GM18907 (cell line): ENCODE data around the gene CCDC187.

Experiments
- ATAC-seq: cut with Tn5 transposase; IDR thresholded peaks from one replicate; pipeline ENCODE4 v1.9.1; 2021; ENCODE audit warnings: mild to moderate bottlenecking, moderate library complexity; ENCODE audit not compliant: unreplicated experiment

Gene CCDC187

DNA sequence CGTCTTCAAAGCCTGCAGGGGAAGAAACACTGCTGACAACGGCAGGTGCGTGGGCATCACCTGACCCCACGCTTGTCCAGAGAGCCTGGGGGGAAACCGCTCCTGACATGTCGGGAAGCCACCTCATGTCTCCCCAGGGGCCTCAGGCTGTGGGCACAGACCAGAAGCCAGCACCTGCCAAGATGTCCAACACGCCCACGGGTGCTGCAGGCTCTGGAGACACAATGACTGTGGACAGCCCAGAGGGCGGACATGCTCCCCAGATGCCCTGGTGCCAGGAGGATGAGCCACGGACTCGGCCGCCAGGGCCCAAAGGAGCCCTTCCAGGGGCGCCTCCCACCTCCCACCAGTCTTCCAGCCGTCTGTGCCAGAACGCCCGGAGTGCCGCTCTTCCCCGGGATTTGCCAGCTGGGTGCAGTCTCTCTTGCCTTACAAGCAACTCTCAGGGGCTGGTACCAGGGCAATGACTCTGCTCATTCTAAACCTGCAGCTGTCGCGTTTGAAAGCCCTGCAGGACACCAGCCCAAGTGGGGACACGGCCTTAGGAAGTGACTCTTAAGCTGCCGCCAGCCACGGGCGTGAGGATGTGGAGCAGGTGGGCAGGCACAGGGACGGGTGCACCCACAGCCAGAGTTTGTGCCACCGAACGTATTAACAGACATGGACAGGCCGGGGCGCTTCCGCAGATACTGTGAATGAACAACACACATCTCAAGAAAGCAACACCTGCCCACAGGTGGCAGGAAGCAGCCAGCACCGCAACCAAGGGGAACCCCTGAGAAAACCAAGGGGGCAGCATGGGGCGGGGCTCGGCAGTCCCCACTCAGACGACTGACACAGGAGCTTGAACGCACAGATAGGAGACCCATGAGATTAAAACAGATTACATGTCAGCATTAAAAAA lies 92.2 kb downstream of the CCDC187 start:
- no peak for ATAC-seq

DNA sequence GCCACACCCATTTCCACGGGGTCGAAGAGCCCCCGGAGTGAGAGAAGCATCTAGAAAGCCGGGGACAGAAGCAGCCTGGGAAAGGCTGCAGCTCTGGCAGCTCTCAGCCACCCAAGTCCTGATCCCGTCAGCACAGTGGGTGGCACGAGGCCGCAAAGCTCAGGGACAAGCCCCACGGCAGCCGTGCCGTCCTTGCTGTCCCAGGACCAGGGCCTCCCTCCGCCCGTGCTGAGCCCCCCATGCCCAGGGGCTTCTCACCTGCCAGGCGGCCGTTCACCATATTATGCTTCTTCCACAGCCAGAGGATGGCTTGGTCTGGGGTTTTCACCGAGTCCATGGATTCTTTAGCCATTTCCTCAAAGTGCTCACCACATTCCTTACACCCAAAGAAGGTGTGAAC lies 92.9 kb downstream of the CCDC187 start:
- no peak for ATAC-seq

GRCh38 chr9:136210276-136210675 lies 93.6 kb downstream of the CCDC187 start:
- ATAC-seq = no peak

- no peak for ATAC-seq
Observed at GRCh38 chr9:136209786-136210185, 94.1 kb downstream of the CCDC187 start.

DNA sequence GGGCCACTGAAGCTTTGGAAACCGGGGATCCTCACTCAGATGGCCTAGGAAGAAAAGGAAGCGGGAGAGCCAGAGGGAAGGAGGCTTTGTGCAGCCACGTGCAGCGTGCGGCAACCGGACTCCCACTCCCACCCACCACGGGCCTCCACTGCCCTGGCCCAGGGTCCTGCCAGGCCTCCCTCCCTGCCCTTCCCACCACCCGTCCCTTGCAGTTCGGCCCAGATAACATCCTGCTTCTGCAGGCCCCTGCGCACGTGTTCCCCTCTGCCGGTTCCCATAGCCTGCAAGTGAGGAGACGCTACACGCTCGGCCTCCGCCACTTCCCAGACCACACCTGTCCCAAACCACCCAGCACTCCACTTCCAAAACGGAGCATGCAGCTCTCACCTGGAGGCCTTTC lies 94.7 kb downstream of the CCDC187 start:
- no peak for ATAC-seq

DNA sequence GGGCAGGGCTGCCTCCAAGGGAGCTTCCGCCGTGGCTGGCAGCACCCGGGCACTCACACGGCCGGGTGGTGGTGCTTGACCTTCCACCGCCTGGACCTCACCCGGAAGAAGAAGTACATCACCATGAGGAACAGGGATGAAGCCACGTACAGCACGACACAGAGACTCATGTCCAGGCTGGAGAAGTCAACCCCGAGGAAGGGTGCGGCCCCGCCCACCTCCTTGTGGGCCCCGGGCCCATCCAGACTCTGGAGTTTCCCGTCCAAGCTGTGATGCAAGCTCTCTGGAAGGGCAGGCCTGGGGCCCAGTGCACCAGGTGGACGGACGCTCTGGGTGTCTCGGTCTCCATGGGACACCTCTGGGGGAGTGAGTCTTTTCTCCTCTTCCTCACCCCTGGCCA lies 95.2 kb downstream of the CCDC187 start:
- ATAC-seq = no peak

- no peak for ATAC-seq
Observed at GRCh38 chr9:136207616-136208015, 96.3 kb downstream of the CCDC187 start.

- no peak for ATAC-seq
Observed at GRCh38 chr9:136206602-136207275, 97.2 kb downstream of the CCDC187 start.

GRCh38 chr9:136205707-136205992 lies 98.2 kb downstream of the CCDC187 start:
- no peak for ATAC-seq

DNA sequence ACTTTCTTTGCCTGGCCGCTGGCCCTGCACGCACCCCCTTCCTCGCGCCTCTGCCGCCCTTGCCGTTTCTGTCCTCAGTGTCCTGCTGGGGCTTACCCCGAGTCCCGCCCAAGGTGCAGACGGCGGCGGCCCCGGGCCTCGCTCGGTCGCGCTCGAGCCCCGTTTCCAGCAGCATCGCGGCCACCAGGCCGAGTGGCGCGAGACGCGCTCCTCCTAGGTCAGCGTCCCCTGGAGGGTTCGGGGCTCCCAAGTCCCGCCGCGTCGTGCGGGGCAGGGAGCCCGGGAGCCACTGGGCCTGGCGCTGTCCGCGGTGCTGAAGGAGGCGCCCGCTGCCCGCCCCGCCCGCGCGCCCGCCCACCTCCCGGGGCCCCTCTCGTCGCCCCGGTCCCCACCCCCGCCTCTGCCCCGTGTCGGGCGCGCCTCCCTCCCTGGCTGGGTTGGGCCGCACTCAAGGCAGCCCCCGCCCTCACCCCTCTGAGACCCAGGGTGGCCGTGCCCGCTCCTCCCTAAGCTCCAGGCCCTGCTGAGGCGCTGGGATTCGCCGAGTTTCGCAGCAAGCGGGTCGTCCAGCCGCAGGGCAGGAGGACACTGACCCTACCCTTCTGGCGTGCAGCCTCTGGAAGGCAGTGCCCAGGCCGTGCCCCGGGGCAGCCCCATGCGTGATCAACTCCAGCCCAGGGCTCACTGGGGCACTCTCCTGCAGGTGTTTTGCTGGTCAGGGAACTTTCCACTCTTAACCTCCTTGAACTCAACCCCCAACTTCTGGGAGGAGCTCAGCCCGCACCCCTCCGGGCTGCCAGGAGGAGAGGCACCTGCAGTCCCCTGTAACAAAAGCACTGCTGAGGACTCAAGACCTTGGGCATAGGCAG lies 98.8 kb downstream of the CCDC187 start, which contains the start of gene LHX3:
Gene LHX3, minus strand, starts transcription at position 291 of the 869 bp plus-strand sequence. Its CDS starts 116 bp downstream, at position 175.
- no peak for ATAC-seq

DNA sequence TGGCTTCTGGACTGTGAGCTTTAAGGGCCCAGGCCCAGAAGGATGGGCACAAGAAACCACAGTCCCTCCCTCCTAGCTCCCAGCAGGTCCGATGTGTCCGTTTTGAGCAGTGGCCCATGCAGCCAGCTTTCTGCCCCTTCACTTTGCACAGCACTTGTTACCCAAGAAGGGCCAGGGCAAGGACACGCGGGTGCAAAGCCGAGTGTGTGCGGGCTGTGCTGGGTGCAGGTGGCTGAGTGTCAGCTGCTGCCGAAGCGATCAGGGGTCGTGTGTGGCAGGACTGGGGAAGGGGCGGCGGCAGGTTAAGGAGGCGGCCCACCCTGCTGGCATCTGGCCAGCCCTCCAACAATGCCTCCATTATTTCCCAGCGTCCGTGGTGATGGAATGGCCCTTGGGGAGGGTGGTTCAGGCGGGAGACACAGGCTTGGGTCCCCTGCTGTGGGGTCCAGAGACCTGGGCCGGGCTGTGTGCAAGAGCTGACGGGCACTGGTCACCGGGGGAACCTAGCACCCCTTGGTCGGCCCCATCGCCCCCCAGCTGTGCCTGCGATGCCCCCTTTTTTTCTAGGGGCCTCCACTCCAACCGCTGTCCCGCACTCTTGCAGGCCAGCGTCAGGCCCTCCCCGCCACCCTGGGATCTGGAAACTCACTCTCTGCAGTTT lies 99.6 kb downstream of the CCDC187 start:
- ATAC-seq = no peak

DNA sequence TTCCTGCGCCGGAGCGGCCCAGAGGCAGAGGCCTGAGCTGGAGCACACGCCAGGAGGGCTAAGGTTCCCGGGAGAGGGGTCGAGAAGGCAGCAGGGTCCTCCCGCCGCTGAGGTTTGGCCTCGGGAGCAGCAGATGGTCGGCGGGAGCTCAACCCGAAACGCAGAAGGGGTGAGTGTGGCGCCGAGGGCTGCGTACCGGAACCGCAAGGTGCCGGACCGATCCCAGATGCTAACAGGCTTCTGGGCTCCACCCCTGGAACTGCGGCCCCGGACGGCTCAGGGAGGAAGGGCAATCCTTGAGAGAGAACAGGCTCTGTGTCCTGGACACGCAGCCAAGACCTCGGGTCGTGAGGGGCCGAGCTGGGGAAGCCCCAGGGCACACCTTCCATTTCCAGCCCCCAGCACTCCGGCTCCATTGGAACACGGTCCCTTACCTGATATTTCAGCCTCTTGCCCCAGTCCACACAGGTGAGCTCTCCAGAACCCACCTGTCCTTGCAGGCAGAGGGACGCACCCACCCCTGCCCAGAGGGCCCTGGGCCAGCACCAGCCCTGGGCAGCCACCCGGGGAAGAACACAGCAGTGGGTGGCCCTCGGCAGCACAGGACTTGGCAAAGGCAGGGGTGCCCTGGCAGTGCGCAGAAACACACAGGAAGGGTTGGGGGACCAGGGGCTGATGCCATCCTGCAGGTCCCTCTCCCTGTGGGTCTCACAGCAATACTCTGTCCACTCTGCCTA lies 100.3 kb downstream of the CCDC187 start:
- ATAC-seq = no peak

- ATAC-seq = no peak
Observed at GRCh38 chr9:136202454-136203407, 101.2 kb downstream of the CCDC187 start.

- ATAC-seq = no peak
Observed at GRCh38 chr9:136201609-136202453, 102.1 kb downstream of the CCDC187 start.

- no peak for ATAC-seq
Observed at GRCh38 chr9:136201174-136201573, 102.7 kb downstream of the CCDC187 start.

DNA sequence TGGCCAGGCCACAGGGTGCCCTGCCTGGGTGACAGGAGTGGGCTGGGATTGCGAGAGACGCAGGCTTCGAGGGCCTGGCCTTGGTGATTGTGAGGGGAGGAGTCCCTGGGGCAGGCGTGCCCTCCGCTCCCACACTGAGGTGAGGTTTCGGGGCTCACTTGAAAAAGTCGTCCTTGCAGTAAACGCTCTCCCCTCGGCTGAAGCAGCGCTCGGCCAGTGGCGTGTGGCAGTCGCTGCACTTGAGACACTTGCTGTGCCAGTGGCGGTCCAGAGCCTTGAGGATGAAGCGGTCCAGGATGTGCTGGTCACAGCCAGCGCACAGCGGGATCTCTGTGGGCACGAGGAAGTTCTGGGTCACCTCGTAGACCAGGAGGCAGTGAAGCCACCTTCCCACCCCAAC lies 103.5 kb downstream of the CCDC187 start:
- ATAC-seq = no peak
